HG02759 (cell line): ENCODE results near the gene SYNPR.
A peak's percentile ranks its signal among the peaks of the same experiment; 100 is the strongest.

Experiments
- ATAC-seq: cut with Tn5 transposase; IDR thresholded peaks from one replicate; pipeline ENCODE4 v1.9.1; 2021; ENCODE audit warnings: mild to moderate bottlenecking, moderate library complexity; ENCODE audit not compliant: unreplicated experiment

Gene SYNPR

GRCh38 chr3:63462732-63463131 is 184.6 kb downstream of the SYNPR start:
- no peak for ATAC-seq

- no peak for ATAC-seq
Measured at GRCh38 chr3:63467392-63467791, 189.3 kb downstream of the SYNPR start.

DNA sequence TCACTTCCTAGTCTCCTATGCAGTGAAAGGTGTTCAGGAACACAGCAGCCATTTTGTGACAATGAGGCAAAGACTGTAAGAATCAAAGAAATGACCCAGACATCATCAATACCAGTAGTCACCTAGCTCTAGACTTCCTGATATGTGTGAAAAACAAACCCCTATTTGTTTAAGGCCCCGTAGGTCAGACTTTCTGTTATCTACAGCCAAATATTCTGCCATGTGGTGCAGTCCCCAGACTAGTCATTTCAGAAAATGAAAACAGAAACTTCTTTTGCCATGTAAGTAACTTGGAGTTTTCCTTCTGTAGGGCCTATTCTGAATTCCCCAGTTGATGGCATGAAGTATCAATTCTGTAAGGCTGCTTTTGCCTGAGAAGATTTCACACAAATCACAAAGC is 192.6 kb downstream of the SYNPR start:
- ATAC-seq = peak; percentile 53

- ATAC-seq = no peak
Measured at GRCh38 chr3:63471781-63472180, 193.7 kb downstream of the SYNPR start.

DNA sequence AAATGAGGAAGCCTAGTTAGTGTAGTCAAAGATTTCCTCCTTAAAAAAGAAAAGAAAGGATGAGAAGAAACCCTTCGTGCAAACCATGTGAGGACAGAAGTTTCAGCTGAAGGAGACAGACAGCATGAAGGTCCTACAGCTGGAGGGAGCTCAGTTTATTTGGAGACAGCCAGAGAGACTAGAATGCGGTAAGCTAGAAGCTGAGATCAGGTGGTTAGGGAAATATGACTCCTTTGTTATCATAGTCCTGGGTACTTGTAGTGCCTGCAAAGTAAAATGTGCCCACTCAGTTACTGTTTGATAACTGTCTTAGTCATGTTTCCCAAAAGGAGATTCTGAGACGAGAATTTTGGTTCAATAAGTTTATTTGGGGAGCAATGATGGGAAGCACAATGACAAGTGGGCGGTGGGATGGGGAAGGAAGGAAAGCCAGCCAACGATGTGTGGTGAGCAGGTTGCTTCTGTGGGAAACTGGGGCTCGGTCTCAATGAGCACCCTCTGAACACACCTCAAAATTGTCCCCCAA is 195.6 kb downstream of the SYNPR start:
- no peak for ATAC-seq

GRCh38 chr3:63474828-63475518 is 196.9 kb downstream of the SYNPR start:
- ATAC-seq = no peak

- ATAC-seq = no peak
Measured at GRCh38 chr3:63477494-63478129, 199.5 kb downstream of the SYNPR start.

- no peak for ATAC-seq
Measured at GRCh38 chr3:63478990-63479660, 201.0 kb downstream of the SYNPR start.

DNA sequence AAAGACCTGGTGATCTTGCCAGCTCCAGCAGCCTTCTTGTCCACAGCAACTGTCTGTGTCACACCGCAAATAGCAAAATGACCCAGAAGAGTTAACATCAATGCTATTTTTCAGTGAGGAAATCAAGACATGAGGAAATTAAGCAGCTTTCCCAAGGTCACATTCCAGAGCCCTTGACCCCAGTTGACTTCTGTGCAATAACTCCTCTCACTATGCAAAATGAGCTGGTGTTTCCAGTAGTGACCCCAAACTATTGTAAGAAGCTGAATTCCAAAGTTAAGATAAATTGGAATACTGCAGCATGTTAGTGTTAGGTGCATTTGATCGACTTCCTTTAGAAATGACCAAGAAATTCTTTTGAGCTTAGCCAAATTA is 201.5 kb downstream of the SYNPR start:
- no peak for ATAC-seq

- no peak for ATAC-seq
Measured at GRCh38 chr3:63481627-63482026, 203.5 kb downstream of the SYNPR start.

- ATAC-seq = no peak
Measured at GRCh38 chr3:63482341-63482740, 204.2 kb downstream of the SYNPR start.

- ATAC-seq = no peak
Measured at GRCh38 chr3:63492464-63492863, 214.4 kb downstream of the SYNPR start.

GRCh38 chr3:63493101-63493500 is 215.0 kb downstream of the SYNPR start:
- no peak for ATAC-seq

GRCh38 chr3:63494646-63495045 is 216.5 kb downstream of the SYNPR start:
- no peak for ATAC-seq

DNA sequence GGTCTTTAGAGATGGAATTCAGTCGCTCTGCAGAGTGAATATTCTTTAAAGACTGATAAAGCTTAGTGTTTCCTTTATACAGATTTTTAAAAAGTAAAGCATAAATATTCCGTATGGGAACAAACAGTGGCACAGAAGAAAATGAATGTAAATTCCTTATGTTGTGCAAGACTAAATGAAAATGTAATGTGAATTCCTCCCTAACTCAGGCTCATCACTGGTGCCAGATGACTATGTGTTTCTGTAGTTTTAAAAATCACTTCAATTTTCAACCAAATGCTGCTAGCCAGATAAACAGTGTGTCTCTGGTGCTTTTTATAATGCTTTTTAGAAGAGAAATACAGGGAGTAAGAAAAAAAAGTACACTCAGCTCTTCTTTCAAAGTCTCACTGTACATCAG is 219.5 kb downstream of the SYNPR start:
- no peak for ATAC-seq

GRCh38 chr3:63500196-63500595 is 222.1 kb downstream of the SYNPR start:
- ATAC-seq = no peak

DNA sequence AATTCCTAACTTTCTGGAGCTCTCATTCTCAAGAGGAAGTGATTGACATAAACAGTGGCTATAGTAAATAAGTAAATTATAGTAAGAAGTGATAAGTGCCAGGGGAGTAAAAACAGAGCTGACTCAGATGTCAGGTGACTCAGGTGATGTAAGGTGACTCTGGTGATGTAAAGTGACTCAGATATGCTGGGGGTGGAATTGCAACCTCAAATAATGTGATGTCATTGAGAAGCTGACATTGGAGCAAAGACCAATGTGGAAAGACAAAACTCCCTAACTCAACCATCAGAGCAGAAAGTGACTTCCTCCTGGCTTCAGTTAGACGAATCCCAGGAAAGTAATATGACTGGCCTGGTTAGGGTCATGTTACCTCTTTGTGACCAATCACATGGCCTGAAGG is 230.2 kb downstream of the SYNPR start:
- no peak for ATAC-seq

DNA sequence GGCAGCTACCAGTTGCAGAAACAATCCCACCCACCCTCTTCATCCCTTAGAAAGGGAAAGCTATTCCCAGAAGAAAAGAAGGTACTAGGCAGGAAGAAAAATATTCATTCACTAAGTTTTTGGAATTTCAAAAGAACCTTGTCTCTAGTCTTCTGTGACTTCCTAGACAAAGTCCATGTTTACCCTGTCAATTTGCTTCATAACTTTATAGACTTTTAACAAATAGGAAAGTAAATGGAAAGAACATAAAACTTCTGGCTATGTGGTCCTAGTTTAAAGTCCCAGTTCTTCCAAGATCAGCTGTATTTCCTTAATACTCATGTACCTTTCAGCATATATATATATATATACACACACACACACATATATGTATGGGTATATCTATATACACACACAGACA is 230.7 kb downstream of the SYNPR start:
- ATAC-seq = no peak

DNA sequence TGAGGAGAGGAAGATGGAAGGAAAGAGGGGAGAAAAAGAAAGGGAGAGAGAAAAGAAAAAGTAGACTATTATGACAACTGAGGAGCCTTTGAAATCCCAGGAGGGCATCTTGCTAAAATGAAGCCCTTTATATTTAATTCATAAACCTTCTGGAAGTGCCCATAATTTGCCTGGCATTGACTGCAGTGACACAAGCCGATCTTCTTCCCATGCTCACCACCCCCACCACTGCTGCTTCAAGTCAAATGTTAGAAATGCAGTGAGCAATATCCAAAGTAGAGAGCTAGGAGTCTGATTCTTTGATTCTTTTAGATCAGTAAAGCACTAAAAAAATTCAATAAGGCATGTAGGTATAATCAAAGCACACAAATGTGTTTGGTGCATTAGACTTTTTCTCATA is 235.7 kb downstream of the SYNPR start:
- ATAC-seq = no peak

- no peak for ATAC-seq
Measured at GRCh38 chr3:63514678-63515077, 236.6 kb downstream of the SYNPR start.

- no peak for ATAC-seq
Measured at GRCh38 chr3:63519426-63519825, 241.3 kb downstream of the SYNPR start.

- ATAC-seq = no peak
Measured at GRCh38 chr3:63521657-63522056, 243.5 kb downstream of the SYNPR start.
